ENCODE data around the gene MASP1.

DNA sequence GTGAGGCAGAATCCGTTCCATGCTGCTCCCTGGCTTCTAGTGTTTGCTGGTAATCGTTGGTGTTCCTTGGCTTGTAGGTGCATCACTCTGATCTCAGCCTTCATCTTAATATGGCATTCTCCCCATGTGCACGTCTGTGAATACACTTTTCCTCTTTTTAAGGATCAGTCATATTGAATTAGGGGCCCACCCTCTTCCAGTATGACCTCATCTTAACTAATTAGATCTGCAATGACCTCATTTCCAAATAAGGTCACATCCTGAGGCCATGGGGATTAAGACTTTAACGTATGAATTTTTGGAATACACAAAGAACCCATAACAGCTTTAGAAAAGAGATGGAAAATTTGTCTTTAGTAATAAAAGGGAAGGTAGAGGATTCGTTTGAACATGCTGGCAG lies 34.1 kb upstream of the MASP1 start:
- TF ChIP-seq RARB (CRISPR knock-in tag; IDR thresholded peaks at IDR 0.05): no peak
- TF ChIP-seq TOX (CRISPR knock-in tag; IDR thresholded peaks at IDR 0.05; ENCODE audit: borderline replicate concordance): no peak

All from SK-N-SH treated with all-trans-retinoic acid at 6 μM for 48 hours (cell line).